KMS-11 (cell line): Measurements from ENCODE around the gene AGAP1.

ENCODE experiments used
- H2AFZ ChIP-seq: fragments of 200-600 bp; sonication (generic); 2 replicates; pipeline ENCODE4 v1.6.1; 2016; ENCODE audit warnings: antibody characterized with exemption, mixed run types, low read depth
- H3K27ac ChIP-seq: fragments of 200-600 bp; sonication (generic); 2 replicates; pipeline ENCODE4 v1.6.1; 2016; ENCODE audit warnings: mild to moderate bottlenecking, mixed run types
- H3K27me3 ChIP-seq: fragments of 200-600 bp; sonication (generic); 2 replicates; pipeline ENCODE4 v1.6.1; 2017; ENCODE audit warnings: mild to moderate bottlenecking, low read depth, mixed run types, moderate library complexity; ENCODE audit not compliant: insufficient read depth
- H3K36me3 ChIP-seq: fragments of 200-600 bp; sonication (generic); 2 replicates; pipeline ENCODE4 v1.6.1; 2017; ENCODE audit warnings: mild to moderate bottlenecking, mixed run types; ENCODE audit not compliant: insufficient read depth
- H3K4me1 ChIP-seq: fragments of 200-600 bp; sonication (generic); 2 replicates; pipeline ENCODE4 v1.6.1; 2016; ENCODE audit warnings: mild to moderate bottlenecking, low read depth, mixed run types; ENCODE audit not compliant: poor library complexity, severe bottlenecking
- H3K4me2 ChIP-seq: fragments of 200-600 bp; sonication (generic); 2 replicates; pipeline ENCODE4 v1.7.0; 2016; ENCODE audit warnings: mild to moderate bottlenecking, mixed run types
- H3K4me3 ChIP-seq: fragments of 200-600 bp; sonication (generic); IDR thresholded peaks from 2 replicates; pipeline ENCODE4 v1.6.1; 2017; ENCODE audit warnings: low read depth, low read length, mixed read lengths; ENCODE audit not compliant: insufficient read depth
- H3K79me2 ChIP-seq: fragments of 200-600 bp; sonication (generic); 2 replicates; pipeline ENCODE4 v1.6.1; 2016; ENCODE audit warnings: low read depth, mixed run types; ENCODE audit not compliant: insufficient read depth
- H3K9ac ChIP-seq: fragments of 200-600 bp; sonication (generic); 2 replicates; pipeline ENCODE4 v1.6.1; 2016; ENCODE audit warnings: mild to moderate bottlenecking, mixed run types
- H4K20me1 ChIP-seq: fragments of 200-600 bp; sonication (generic); 2 replicates; pipeline ENCODE4 v1.6.1; 2016; ENCODE audit warnings: mild to moderate bottlenecking, mixed run types; ENCODE audit not compliant: insufficient read depth
- CTCF ChIP-seq: fragments of 200-600 bp; sonication (generic); conservative IDR thresholded peaks from 2 replicates; pipeline ENCODE4 v1.6.1; 2017; ENCODE audit warnings: low read depth, mild to moderate bottlenecking, antibody characterized with exemption, low read length, moderate library complexity, mixed read lengths

The AGAP1 gene

GRCh38 chr2:236173729-236174607, 680.1 kb downstream of the AGAP1 start:
- Histone ChIP-seq H3K4me1 (no peaks in the 10 kb centered on the region), H3K27ac (no peak overlapping the region), H3K27me3 (no peaks in the 10 kb centered on the region), H3K4me3 (no peak overlapping the region), H3K9ac (no peak overlapping the region), H3K4me2 (no peak overlapping the region), H2AFZ (no peak overlapping the region), H3K36me3 (no peaks in the 10 kb centered on the region), H4K20me1 (no peaks in the 10 kb centered on the region), H3K79me2 (no peaks in the 10 kb centered on the region)
- no peak for TF ChIP-seq CTCF

GRCh38 chr2:236175548-236176150, 681.8 kb downstream of the AGAP1 start:
- Histone ChIP-seq H3K79me2 (no peaks in the 10 kb centered on the region), H3K4me3 (no peak overlapping the region), H3K27ac (no peak overlapping the region), H3K27me3 (no peaks in the 10 kb centered on the region), H2AFZ (no peak overlapping the region), H3K4me1 (no peaks in the 10 kb centered on the region), H3K9ac (no peak overlapping the region), H3K36me3 (no peaks in the 10 kb centered on the region), H3K4me2 (no peak overlapping the region), H4K20me1 (no peaks in the 10 kb centered on the region)
- TF ChIP-seq CTCF: no peak

- H3K9ac ChIP-seq: no peak overlapping the region
- H2AFZ ChIP-seq: no peak overlapping the region
- H3K27ac ChIP-seq: no peak overlapping the region
- no peaks in the 10 kb centered on the region for H3K4me1 ChIP-seq
- peak; percentile 45 for TF ChIP-seq CTCF
- no peaks in the 10 kb centered on the region for H3K27me3 ChIP-seq
- no peaks in the 10 kb centered on the region for H3K36me3 ChIP-seq
- no peak overlapping the region for H3K4me3 ChIP-seq
- no peaks in the 10 kb centered on the region for H3K79me2 ChIP-seq
- no peaks in the 10 kb centered on the region for H4K20me1 ChIP-seq
- no peak overlapping the region for H3K4me2 ChIP-seq
Measured at GRCh38 chr2:236176417-236176816, 682.6 kb downstream of the AGAP1 start.

GRCh38 chr2:236176951-236177350, 683.1 kb downstream of the AGAP1 start:
- Histone ChIP-seq H3K4me1 (no peaks in the 10 kb centered on the region), H3K27ac (no peak overlapping the region), H3K9ac (no peak overlapping the region), H3K4me3 (no peak overlapping the region), H4K20me1 (no peaks in the 10 kb centered on the region), H3K27me3 (no peaks in the 10 kb centered on the region), H3K4me2 (no peak overlapping the region), H3K79me2 (no peaks in the 10 kb centered on the region), H2AFZ (no peak overlapping the region), H3K36me3 (no peaks in the 10 kb centered on the region)
- no peak for TF ChIP-seq CTCF
